DND-41 (cell line): Measurements from ENCODE around the gene RIPK4.

ENCODE experiments used
- ATAC-seq: fragments of 200-7000 bp; cut with Tn5 transposase; 3 replicates; pipeline ENCODE4 v1.9.1; 2021; ENCODE audit warnings: low read depth; ENCODE audit not compliant: insufficient read depth
- DNase-seq: peaks from one replicate; pipeline ENCODE4 v3.0.0-alpha.2; 2020
- H2AFZ ChIP-seq: 2 replicates; pipeline ENCODE4 v1.6.0; 2012; ENCODE audit warnings: low read depth, low read length
- H3K27ac ChIP-seq: 2 replicates; pipeline ENCODE4 v1.5.1; 2012; ENCODE audit warnings: low read length, inconsistent platforms
- H3K27me3 ChIP-seq: fragments of 200-600 bp; sonication (generic); 2 replicates; pipeline ENCODE4 v1.6.0; 2012; ENCODE audit warnings: low read length, mild to moderate bottlenecking, inconsistent platforms; ENCODE audit not compliant: insufficient read depth, poor library complexity
- H3K36me3 ChIP-seq: 2 replicates; pipeline ENCODE4 v1.5.1; 2012; ENCODE audit warnings: low read length, inconsistent platforms; ENCODE audit not compliant: insufficient read depth
- H3K4me1 ChIP-seq: 2 replicates; pipeline ENCODE4 v1.5.1; 2012; ENCODE audit warnings: mild to moderate bottlenecking, low read length; ENCODE audit not compliant: insufficient read depth
- H3K4me2 ChIP-seq: 2 replicates; pipeline ENCODE4 v1.6.0; 2012; ENCODE audit warnings: mild to moderate bottlenecking, moderate library complexity, low read length, inconsistent platforms; ENCODE audit not compliant: insufficient read depth
- H3K4me3 ChIP-seq, 2 experiments: fragments of 200-600 bp in 1 of 2; shearing (Covaris generic) in 1 of 2; 2 replicates each; pipeline ENCODE4 v1.5.1; 2012 to 2016; ENCODE audit warnings: inconsistent platforms in 2 of 2, low read length in 2 of 2, mild to moderate bottlenecking in 2 of 2, low read depth in 1 of 2, moderate library complexity in 1 of 2
- H3K79me2 ChIP-seq: 2 replicates; pipeline ENCODE4 v1.6.0; 2012; ENCODE audit warnings: low read length, inconsistent platforms; ENCODE audit not compliant: insufficient read depth
- H3K9ac ChIP-seq: 2 replicates; pipeline ENCODE4 v1.6.0; 2012; ENCODE audit warnings: low read depth, mild to moderate bottlenecking, inconsistent platforms, low read length, moderate library complexity
- H3K9me3 ChIP-seq: 2 replicates; pipeline ENCODE4 v1.5.1; 2012; ENCODE audit warnings: low read length, moderate library complexity, mild to moderate bottlenecking, inconsistent platforms; ENCODE audit not compliant: insufficient read depth, severe bottlenecking
- H4K20me1 ChIP-seq: 2 replicates; pipeline ENCODE4 v1.6.0; 2012; ENCODE audit warnings: low read length; ENCODE audit not compliant: insufficient read depth
- CTCF ChIP-seq: IDR thresholded peaks from 2 replicates; pipeline ENCODE4 v1.5.1; 2012; ENCODE audit warnings: borderline replicate concordance, low read length, moderate library complexity, mild to moderate bottlenecking; ENCODE audit not compliant: poor library complexity, severe bottlenecking; ENCODE audit errors: extremely low read depth
- EZH2 ChIP-seq: IDR thresholded peaks from 3 replicates; pipeline ENCODE4 v1.6.1; 2012; ENCODE audit warnings: borderline replicate concordance, low read depth, mild to moderate bottlenecking, moderate library complexity, low read length, inconsistent platforms; ENCODE audit not compliant: severe bottlenecking

RIPK4 gene

GRCh38 chr21:41713495-41714281 is 53.2 kb downstream of the RIPK4 start:
- no peaks in the 10 kb centered on the region for H3K79me2 ChIP-seq
- no peak for TF ChIP-seq CTCF
- no peak for TF ChIP-seq EZH2
- no peak overlapping the region for H3K9ac ChIP-seq
- ATAC-seq, result no peak
- no peak for DNase-seq
- H3K27me3 ChIP-seq, result no peaks in the 10 kb centered on the region
- no peak overlapping the region for H2AFZ ChIP-seq
- H3K4me2 ChIP-seq, result no peak overlapping the region
- H3K9me3 ChIP-seq, result no peaks in the 10 kb centered on the region
- H4K20me1 ChIP-seq, result no peaks in the 10 kb centered on the region
- no peak overlapping the region for H3K4me3 ChIP-seq
- peaks cover 10% of the 10 kb centered on the region for H3K4me1 ChIP-seq
- H3K36me3 ChIP-seq, result no peaks in the 10 kb centered on the region
- no peak overlapping the region for H3K27ac ChIP-seq

- Histone ChIP-seq H3K9ac (no peak overlapping the region), H4K20me1 (no peaks in the 10 kb centered on the region), H3K4me2 (no peak overlapping the region), H3K9me3 (no peaks in the 10 kb centered on the region), H3K4me3 (no peak overlapping the region), H3K27me3 (no peaks in the 10 kb centered on the region), H3K4me1 (peaks cover 11% of the 10 kb centered on the region), H3K36me3 (no peaks in the 10 kb centered on the region), H2AFZ (no peak overlapping the region), H3K79me2 (no peaks in the 10 kb centered on the region), H3K27ac (no peak overlapping the region)
- TF ChIP-seq CTCF (no peak), EZH2 (no peak)
- ATAC-seq (no peak), DNase-seq (no peak)
Measured at GRCh38 chr21:41712730-41713129, 54.1 kb downstream of the RIPK4 start.

GRCh38 chr21:41712201-41712600 is 54.7 kb downstream of the RIPK4 start:
- no peaks in the 10 kb centered on the region for H3K27me3 ChIP-seq
- H3K4me1 ChIP-seq, result peaks cover 12% of the 10 kb centered on the region
- no peaks in the 10 kb centered on the region for H4K20me1 ChIP-seq
- no peaks in the 10 kb centered on the region for H3K79me2 ChIP-seq
- H3K27ac ChIP-seq, result no peak overlapping the region
- H3K4me2 ChIP-seq, result no peak overlapping the region
- no peaks in the 10 kb centered on the region for H3K9me3 ChIP-seq
- no peak overlapping the region for H3K9ac ChIP-seq
- H3K36me3 ChIP-seq, result no peaks in the 10 kb centered on the region
- H3K4me3 ChIP-seq, result no peak overlapping the region
- DNase-seq (no peak), ATAC-seq (no peak)
- no peak for TF ChIP-seq CTCF
- TF ChIP-seq EZH2, result no peak
- no peak overlapping the region for H2AFZ ChIP-seq
